Fibroblast of gingiva (primary cell): ENCODE results near the gene SERPINB4.

ENCODE experiments used
- DNase-seq: peaks from one replicate; pipeline ENCODE4 v3.0.0-alpha.2; 2011; ENCODE audit warnings: low read depth

The SERPINB4 gene

GRCh38 chr18:63627819-63628218 lies 16.2 kb downstream of the SERPINB4 start:
- DNase-seq: no peak

GRCh38 chr18:63626431-63626830 lies 17.6 kb downstream of the SERPINB4 start:
- no peak for DNase-seq

GRCh38 chr18:63624863-63625262 lies 19.2 kb downstream of the SERPINB4 start:
- DNase-seq: no peak

GRCh38 chr18:63619661-63620060 lies 24.4 kb downstream of the SERPINB4 start:
- DNase-seq: no peak

- DNase-seq: no peak
These were observed 26.2 kb downstream of the SERPINB4 start for GRCh38 chr18:63617915-63618234.

- no peak for DNase-seq
These were observed 26.8 kb downstream of the SERPINB4 start for GRCh38 chr18:63617049-63617914.

GRCh38 chr18:63613420-63613819 lies 30.6 kb downstream of the SERPINB4 start:
- DNase-seq: no peak

- no peak for DNase-seq
These were observed 37.5 kb downstream of the SERPINB4 start for GRCh38 chr18:63606526-63606925.

GRCh38 chr18:63604791-63605567 lies 39.1 kb downstream of the SERPINB4 start:
- DNase-seq: no peak

DNA sequence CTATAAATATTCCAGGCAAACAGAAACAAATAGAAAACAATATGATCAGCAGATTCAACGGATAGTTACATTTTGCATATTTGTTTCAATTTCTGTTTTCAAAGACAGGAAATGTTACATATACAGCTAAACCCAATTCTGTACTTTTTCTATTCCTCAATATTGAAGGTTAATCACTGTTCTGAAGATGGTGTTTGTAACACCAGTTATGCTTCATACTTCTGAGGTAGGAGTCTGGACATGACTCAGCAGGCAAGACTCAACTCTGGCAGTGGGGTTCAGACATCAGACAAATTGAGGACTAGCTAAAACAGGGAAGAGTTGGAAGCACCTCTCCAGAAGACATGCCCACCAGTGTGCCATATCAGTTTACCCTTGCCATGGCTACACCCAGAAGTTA lies 40.3 kb downstream of the SERPINB4 start:
- no peak for DNase-seq

DNA sequence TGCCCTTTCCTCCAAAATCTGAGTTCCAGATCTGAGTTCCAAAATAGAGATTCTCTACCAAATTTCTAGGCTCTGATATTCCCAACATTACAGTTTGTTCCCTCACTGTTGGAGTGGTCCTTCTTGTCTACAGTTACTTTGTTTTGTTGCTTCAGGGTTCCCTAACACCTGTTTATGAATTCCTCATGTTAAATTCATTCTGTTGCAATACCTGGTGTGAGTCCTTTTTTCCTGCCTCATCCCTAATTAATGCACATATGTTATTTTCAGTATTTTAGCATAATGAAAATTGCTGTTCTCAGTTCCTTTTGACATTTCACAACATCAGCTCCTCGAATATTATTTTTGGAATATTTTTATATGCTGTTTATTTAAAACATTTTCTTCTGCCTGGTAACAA lies 40.7 kb downstream of the SERPINB4 start:
- no peak for DNase-seq

- no peak for DNase-seq
These were observed 47.1 kb downstream of the SERPINB4 start for GRCh38 chr18:63596964-63597363.

DNA sequence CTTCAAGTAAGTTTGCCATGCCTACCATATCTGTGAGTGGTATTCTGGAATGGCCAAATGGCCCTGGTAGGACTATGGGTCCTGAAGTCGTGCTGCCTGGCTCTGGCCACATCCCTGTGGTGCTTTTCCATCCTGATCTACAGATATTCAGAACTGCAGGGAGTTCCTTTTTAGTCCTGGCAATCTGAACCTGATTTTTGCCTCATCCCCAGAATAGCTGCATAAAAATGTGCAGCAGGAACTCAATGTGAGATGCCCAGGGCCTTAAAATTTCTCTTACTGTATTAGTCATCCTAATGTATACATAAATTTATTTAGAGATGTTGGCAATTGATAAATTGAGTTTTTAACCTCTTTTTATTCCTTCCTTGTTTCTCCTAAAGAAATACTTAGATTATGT lies 51.6 kb downstream of the SERPINB4 start:
- no peak for DNase-seq

GRCh38 chr18:63591725-63592124 lies 52.3 kb downstream of the SERPINB4 start:
- no peak for DNase-seq

DNA sequence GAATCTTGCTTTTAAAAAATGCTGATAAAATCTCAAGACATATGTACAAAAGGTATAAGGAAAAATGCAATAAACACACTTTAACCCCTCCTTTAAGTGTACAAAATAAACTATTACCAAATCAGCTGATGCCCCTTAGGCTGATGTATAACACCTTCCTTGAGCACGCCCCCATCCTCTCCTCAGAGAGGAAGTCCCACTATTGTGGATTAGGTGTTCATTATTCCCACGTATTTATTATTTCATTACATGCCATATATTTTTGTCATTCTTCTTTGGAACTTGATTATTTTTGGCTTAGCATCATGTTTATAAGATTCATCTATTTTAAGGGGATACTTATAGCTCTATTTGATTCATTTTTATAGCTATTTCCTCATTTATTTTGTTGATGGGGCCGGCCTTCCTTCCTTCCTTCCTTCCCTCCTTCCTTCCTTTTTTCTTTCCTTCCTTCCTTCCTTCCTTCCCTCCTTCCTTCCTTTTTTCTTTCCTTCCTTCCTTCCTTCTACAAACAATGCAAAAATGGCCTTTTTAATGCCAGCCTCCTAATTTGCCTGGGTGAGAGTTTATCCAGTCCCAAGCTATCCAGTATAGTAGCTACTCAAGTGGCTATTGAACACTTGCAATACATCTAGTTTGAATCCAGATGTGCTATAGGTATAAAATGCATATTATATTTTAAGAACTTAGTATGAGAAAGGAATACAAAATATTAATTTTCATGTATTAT lies 52.9 kb downstream of the SERPINB4 start:
- no peak for DNase-seq

DNA sequence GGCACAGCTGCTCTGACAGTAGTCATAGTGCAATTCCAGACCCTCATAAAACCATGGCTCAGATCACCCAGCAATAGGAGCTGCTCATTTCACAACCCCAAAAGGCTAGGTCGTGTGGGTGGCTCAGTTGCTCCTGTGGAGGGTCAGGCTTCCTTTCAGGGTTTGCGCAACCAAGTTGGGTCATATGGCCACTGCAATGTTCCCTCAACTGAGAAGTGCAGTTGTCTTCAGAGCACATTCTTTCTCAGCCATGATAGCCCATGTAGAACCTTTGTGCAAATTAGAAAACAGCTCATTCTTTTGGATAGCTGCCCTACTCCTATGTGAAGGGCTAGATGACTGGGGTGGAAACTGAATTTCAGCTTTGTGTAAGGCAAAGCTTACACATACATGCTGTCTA lies 53.7 kb downstream of the SERPINB4 start:
- DNase-seq: no peak

DNA sequence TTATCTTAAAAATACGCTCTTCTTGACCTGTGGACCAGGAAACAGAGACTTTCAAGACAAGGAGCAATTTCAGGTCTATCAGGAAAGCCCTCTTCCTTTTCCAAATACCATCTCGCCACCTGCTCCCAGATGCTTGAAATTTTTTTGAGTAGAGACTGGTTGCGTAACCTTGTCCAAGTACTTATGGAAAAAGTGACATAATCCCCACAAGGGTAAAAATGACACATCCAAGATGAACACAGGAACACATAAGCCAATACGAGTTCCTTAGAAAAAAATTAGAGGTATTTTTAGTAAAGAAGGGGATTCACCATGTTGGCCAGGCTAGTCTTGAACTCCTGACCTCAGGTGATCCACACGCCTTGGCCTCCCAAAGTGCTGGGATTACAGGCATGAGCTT lies 55.1 kb downstream of the SERPINB4 start:
- DNase-seq: no peak
